C4-2B (cell line): ENCODE data around the gene DLEU7.

Source experiments
- H3K27ac ChIP-seq: fragments of 450-650 bp; 2 replicates; pipeline ENCODE4 v1.5.1; 2017
- CTCF ChIP-seq: fragments of 450-650 bp; conservative IDR thresholded peaks from 2 replicates; pipeline ENCODE4 v1.5.1; 2017; ENCODE audit warnings: mild to moderate bottlenecking

Gene DLEU7

GRCh38 chr13:50779443-50780200 lies 63.9 kb downstream of the DLEU7 start:
- TF ChIP-seq CTCF = no peak
- no peak overlapping the region for H3K27ac ChIP-seq
